Chondrocyte (in vitro differentiated cells): ENCODE results near the gene MPV17. TPM values are rescaled to one million over a fixed set of nuclear protein-coding genes. Genes with fewer than 3 reads are reported as not detected.

Source experiments
- DNase-seq: peaks from one replicate; pipeline ENCODE4 v3.0.0; 2021; ENCODE audit warnings: mixed read lengths, low spot score
- H3K27ac Mint-ChIP-seq: one replicate; pipeline ENCODE4 v1.8.0; 2021; ENCODE audit warnings: mild to moderate bottlenecking, moderate library complexity, mixed read lengths; ENCODE audit not compliant: unreplicated experiment
- H3K27me3 Mint-ChIP-seq: 2 replicates; pipeline ENCODE4 v1.8.0; 2021; ENCODE audit warnings: low read depth, mixed read lengths
- H3K36me3 Mint-ChIP-seq: 2 replicates; pipeline ENCODE4 v1.8.0; 2021; ENCODE audit warnings: low read depth, mixed read lengths
- H3K4me1 Mint-ChIP-seq: 2 replicates; pipeline ENCODE4 v1.8.0; 2021; ENCODE audit warnings: low read depth, mild to moderate bottlenecking, mixed read lengths
- H3K4me3 Mint-ChIP-seq: one replicate; pipeline ENCODE4 v1.8.0; 2021; ENCODE audit warnings: mild to moderate bottlenecking, moderate library complexity, mixed read lengths; ENCODE audit not compliant: unreplicated experiment
- H3K9me3 Mint-ChIP-seq: 2 replicates; pipeline ENCODE4 v1.8.0; 2021; ENCODE audit warnings: low read depth, mixed read lengths
- CTCF ChIP-seq: fragments of 200-600 bp; sonication (generic); IDR thresholded peaks from 2 replicates; pipeline ENCODE4 v1.5.0; 2021; ENCODE audit warnings: antibody characterized with exemption, mild to moderate bottlenecking, moderate library complexity
- total RNA-seq: library from RNA; stranded (reverse); gene quantifications from 3 replicates; pipeline ENCODE4 v1.2.1, GENCODE V29; 2021

MPV17 gene
- total RNA-seq, 1 donor from 2014 or later, result 57.7 TPM

DNA sequence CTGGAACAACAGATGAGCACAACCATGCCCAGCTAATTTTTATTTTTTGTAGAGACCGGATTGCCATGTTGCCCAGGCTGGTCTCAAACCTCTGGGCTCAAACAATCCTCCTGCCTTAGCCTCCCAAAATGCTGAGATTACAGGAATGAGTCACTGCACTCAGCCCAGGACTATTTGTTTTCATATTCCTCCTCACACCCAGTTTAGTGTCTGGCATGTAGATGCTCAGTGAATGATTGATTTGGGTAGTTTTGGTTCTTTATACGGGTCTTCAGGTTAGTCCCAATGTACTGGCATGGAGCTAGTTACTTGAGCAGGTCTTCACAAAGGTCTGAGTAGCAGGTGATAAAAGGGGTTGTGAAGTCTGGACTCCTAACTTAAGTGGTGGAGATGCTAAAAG, 41.0 kb upstream of the MPV17 start:
- no peak overlapping the region for H3K4me3 Mint-ChIP-seq
- peaks cover 24% of the 10 kb centered on the region for H3K36me3 Mint-ChIP-seq
- TF ChIP-seq CTCF, result no peak

DNA sequence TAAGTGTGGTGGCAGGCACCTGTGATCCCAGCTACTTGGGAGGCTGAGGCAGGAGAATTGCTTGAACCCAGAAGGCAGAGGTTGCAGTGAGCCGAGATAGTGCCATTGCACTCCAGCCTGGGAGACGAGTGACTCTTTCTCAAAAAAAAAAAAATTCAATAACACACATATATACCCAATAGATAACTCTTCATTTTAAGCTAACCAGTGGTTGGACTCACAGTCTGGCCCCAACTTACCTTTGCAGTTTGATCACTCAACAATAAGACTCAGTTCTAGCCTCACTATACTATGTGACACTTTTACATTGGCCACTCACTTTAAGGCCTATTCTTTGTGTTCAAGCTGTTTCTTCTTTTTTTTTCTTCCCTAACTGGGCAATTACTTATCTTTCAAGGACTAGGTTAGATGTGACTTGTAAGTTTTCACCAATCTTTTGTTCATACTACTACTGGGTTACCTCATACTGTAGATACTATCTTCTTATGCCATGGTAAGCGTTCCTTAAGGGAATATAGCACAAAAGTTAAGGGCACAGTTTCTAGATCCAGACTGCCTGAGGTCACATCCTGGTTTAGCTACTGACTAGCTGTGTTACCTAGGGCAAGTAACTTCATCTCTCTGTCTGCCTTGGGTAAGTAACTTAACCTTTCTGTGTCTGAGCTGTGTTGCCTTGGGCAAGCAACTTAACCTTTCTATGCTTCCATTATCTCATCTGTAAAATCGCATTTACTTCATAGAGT, 40.0 kb upstream of the MPV17 start:
- H3K27ac Mint-ChIP-seq, result no peak overlapping the region
- no peaks in the 10 kb centered on the region for H3K27me3 Mint-ChIP-seq
- no peak for TF ChIP-seq CTCF
- DNase-seq, result no peak
- H3K4me1 Mint-ChIP-seq, result peaks cover 9% of the 10 kb centered on the region
- no peaks in the 10 kb centered on the region for H3K9me3 Mint-ChIP-seq
- peaks cover 22% of the 10 kb centered on the region for H3K36me3 Mint-ChIP-seq
- H3K4me3 Mint-ChIP-seq, result no peak overlapping the region

More for the DNA sequence above, 41.0 kb upstream of the MPV17 start:
- peaks cover 5% of the 10 kb centered on the region for H3K4me1 Mint-ChIP-seq
- peak overlapping the region; percentile 32 for H3K27ac Mint-ChIP-seq
- no peaks in the 10 kb centered on the region for H3K9me3 Mint-ChIP-seq
- DNase-seq, result no peak
- H3K27me3 Mint-ChIP-seq, result no peaks in the 10 kb centered on the region

- Mint-ChIP-seq H3K9me3 (no peaks in the 10 kb centered on the region), H3K27ac (peak within 1 kb of the TSS; percentile 100)
Observed at GRCh38 chr2:27356382-27357181, 33.7 kb upstream of the MPV17 start, which contains the start of gene GTF3C2. TSS of gene GTF3C2 (minus strand) at chr2:27356764. CDS start at chr2:27343554, 13,210 bp downstream.

DNA sequence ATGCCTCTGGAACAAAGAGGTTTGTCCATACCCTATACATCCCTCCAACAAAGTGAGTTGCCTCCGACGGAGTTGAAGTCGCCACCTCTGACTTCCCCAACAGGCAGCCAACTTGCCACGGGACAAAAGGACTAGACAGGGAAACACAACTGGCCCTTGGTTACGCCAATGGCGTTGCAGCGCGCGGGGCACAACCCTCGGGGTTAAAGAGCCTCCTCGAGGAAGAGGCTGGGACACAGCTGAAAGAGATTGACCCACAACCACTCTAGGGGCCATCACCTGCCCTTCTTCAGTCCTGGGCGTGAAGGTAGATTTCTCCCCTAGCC, 33.1 kb upstream of the MPV17 start:
- no peak for TF ChIP-seq CTCF
- DNase-seq, result no peak
- Mint-ChIP-seq H3K27me3 (no peaks in the 10 kb centered on the region), H3K4me3 (peak overlapping the region; percentile 99), H3K27ac (peak overlapping the region; percentile 100), H3K9me3 (no peaks in the 10 kb centered on the region), H3K36me3 (no peaks in the 10 kb centered on the region), H3K4me1 (peaks cover 39% of the 10 kb centered on the region)

More at GRCh38 chr2:27356382-27357181, 33.7 kb upstream of the MPV17 start, which contains the start of gene GTF3C2:
- Mint-ChIP-seq H3K4me1 (peaks cover 39% of the 10 kb centered on the region), H3K36me3 (no peaks in the 10 kb centered on the region), H3K27me3 (no peaks in the 10 kb centered on the region), H3K4me3 (peak within 1 kb of the TSS; percentile 99)
- DNase-seq, result peak; percentile 98
- peak; percentile 10 for TF ChIP-seq CTCF

- Mint-ChIP-seq H3K27me3 (no peaks in the 10 kb centered on the region), H3K27ac (no peak overlapping the region), H3K9me3 (no peaks in the 10 kb centered on the region), H3K36me3 (no peaks in the 10 kb centered on the region), H3K4me1 (peaks cover 44% of the 10 kb centered on the region), H3K4me3 (no peak overlapping the region)
- no peak for TF ChIP-seq CTCF
- DNase-seq, result no peak
Observed at GRCh38 chr2:27354597-27354927, 31.7 kb upstream of the MPV17 start.
